ENCODE measurements around the gene MACROD2.

The MACROD2 gene

GRCh38 chr20:14866841-14867514 lies 871.7 kb downstream of the MACROD2 start:
- Histone ChIP-seq H3K36me3 (ENCODE audit: insufficient read depth, low read length) (no peaks in the 10 kb centered on the region), H3K4me2 (ENCODE audit: low read length) (no peak overlapping the region), H3K9me3 (replicated peaks; ENCODE audit: low read length) (no peaks in the 10 kb centered on the region), H3K4me1 (ENCODE audit: control insufficient read depth, insufficient read depth, low read length) (no peaks in the 10 kb centered on the region), H3K9ac (ENCODE audit: low read depth, low read length) (no peak overlapping the region), H3K4me3 (ENCODE audit: low read length) (no peak overlapping the region), H3K27me3 (ENCODE audit: control insufficient read depth, insufficient read depth, low read length) (no peaks in the 10 kb centered on the region)

DNA sequence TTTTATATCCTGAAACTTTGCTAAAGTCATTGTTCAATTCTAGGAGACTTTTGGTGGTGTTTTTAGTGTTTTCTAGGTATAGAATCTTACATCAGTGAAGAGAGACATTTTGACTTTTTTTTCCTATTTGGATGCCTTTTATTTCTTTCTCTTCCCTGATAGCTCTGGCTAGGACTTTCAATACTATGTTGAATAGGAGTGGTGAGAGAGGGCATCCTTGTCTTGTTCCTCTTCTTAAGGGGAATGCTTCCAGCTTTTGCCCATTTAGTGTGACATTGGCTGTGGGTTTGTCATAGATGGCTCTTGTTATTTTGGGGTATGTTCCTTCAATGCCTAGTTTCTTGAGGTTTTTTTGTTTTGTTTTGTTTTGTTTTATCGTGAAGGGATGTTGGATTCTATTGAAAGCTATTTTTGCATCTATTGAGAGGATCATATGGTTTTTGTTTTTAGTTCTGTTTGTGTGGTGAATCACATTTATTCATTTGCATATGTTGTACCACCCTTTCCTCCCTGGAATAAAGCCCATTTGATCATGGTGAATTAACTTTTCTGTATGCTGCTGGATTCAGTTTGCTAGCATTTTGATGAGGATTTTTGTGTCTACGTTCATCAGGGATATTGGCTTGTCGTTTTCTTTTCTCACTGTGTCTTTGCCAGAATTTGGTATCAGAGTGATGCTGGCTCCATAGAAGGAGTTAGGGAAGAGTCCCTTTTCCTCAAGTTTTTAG lies 882.1 kb downstream of the MACROD2 start:
- Histone ChIP-seq H3K4me1 (ENCODE audit: control insufficient read depth, insufficient read depth, low read length) (peaks cover 11% of the 10 kb centered on the region), H3K9me3 (replicated peaks; ENCODE audit: low read length) (no peaks in the 10 kb centered on the region), H3K4me3 (ENCODE audit: low read length) (no peak overlapping the region), H3K9ac (ENCODE audit: low read depth, low read length) (no peak overlapping the region), H3K4me2 (ENCODE audit: low read length) (no peak overlapping the region), H3K36me3 (ENCODE audit: insufficient read depth, low read length) (no peaks in the 10 kb centered on the region), H3K27me3 (ENCODE audit: control insufficient read depth, insufficient read depth, low read length) (no peaks in the 10 kb centered on the region)

- Histone ChIP-seq H3K27me3 (ENCODE audit: control insufficient read depth, insufficient read depth, low read length) (no peaks in the 10 kb centered on the region), H3K4me1 (ENCODE audit: control insufficient read depth, insufficient read depth, low read length) (peaks cover 11% of the 10 kb centered on the region), H3K4me3 (ENCODE audit: low read length) (no peak overlapping the region)
These were observed 883.3 kb downstream of the MACROD2 start for GRCh38 chr20:14878676-14879019.

DNA sequence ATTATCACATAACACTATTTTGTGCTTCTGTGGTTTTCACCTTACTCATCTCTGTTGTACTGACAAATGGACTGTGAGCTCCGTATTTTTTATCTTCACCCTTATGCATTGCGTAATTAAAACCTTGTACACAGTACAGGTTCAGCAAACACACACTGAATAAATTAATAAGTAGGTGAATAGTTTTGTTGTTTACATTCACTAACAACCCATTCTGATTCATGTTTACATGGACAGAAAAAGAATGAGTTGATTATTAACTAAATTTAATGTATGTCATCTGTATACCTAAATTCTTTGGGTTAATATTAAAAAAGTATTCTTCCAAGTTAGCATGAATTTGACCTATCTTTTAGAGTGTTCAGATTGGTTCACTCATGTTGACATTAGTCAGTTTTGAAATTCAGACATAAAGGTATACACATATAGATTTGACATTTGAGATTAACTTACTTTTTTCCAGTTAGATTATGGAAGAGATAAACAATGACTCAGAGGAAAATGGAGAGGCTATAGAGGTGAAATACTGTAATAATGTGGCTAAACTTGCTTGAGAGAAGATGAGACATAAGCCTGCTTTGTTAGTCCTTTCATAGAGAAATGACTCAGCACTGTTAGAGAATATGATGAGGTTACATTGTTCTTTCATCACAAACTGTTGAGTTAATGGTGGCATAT lies 883.8 kb downstream of the MACROD2 start:
- Histone ChIP-seq H3K4me3 (ENCODE audit: low read length) (no peak overlapping the region), H3K4me1 (ENCODE audit: control insufficient read depth, insufficient read depth, low read length) (peaks cover 11% of the 10 kb centered on the region), H3K9ac (ENCODE audit: low read depth, low read length) (no peak overlapping the region), H3K27me3 (ENCODE audit: control insufficient read depth, insufficient read depth, low read length) (no peaks in the 10 kb centered on the region), H3K9me3 (replicated peaks; ENCODE audit: low read length) (no peaks in the 10 kb centered on the region), H3K36me3 (ENCODE audit: insufficient read depth, low read length) (no peaks in the 10 kb centered on the region), H3K4me2 (ENCODE audit: low read length) (no peak overlapping the region)

More at GRCh38 chr20:14878676-14879019, 883.3 kb downstream of the MACROD2 start:
- Histone ChIP-seq H3K9ac (ENCODE audit: low read depth, low read length) (no peak overlapping the region), H3K36me3 (ENCODE audit: insufficient read depth, low read length) (no peaks in the 10 kb centered on the region), H3K4me2 (ENCODE audit: low read length) (no peak overlapping the region), H3K9me3 (replicated peaks; ENCODE audit: low read length) (no peaks in the 10 kb centered on the region)

GRCh38 chr20:14879839-14880238 lies 884.5 kb downstream of the MACROD2 start:
- Histone ChIP-seq H3K4me3 (ENCODE audit: low read length) (no peak overlapping the region), H3K9me3 (replicated peaks; ENCODE audit: low read length) (no peaks in the 10 kb centered on the region), H3K36me3 (ENCODE audit: insufficient read depth, low read length) (no peaks in the 10 kb centered on the region), H3K4me1 (ENCODE audit: control insufficient read depth, insufficient read depth, low read length) (peaks cover 11% of the 10 kb centered on the region), H3K27me3 (ENCODE audit: control insufficient read depth, insufficient read depth, low read length) (no peaks in the 10 kb centered on the region), H3K9ac (ENCODE audit: low read depth, low read length) (no peak overlapping the region), H3K4me2 (ENCODE audit: low read length) (no peak overlapping the region)

- Histone ChIP-seq H3K36me3 (ENCODE audit: insufficient read depth, low read length) (no peaks in the 10 kb centered on the region), H3K9ac (ENCODE audit: low read depth, low read length) (no peak overlapping the region), H3K9me3 (replicated peaks; ENCODE audit: low read length) (no peaks in the 10 kb centered on the region), H3K4me3 (ENCODE audit: low read length) (no peak overlapping the region), H3K27me3 (ENCODE audit: control insufficient read depth, insufficient read depth, low read length) (no peaks in the 10 kb centered on the region), H3K4me2 (ENCODE audit: low read length) (no peak overlapping the region), H3K4me1 (ENCODE audit: control insufficient read depth, insufficient read depth, low read length) (peaks cover 11% of the 10 kb centered on the region)
These were observed 886.2 kb downstream of the MACROD2 start for GRCh38 chr20:14881518-14881917.

GRCh38 chr20:14882157-14882556 lies 886.8 kb downstream of the MACROD2 start:
- no peak overlapping the region for H3K9ac ChIP-seq (ENCODE audit: low read depth, low read length)
- H3K27me3 ChIP-seq (ENCODE audit: control insufficient read depth, insufficient read depth, low read length) = no peaks in the 10 kb centered on the region
- no peaks in the 10 kb centered on the region for H3K9me3 ChIP-seq (replicated peaks; ENCODE audit: low read length)
- no peak overlapping the region for H3K4me3 ChIP-seq (ENCODE audit: low read length)
- no peaks in the 10 kb centered on the region for H3K36me3 ChIP-seq (ENCODE audit: insufficient read depth, low read length)
- H3K4me1 ChIP-seq (ENCODE audit: control insufficient read depth, insufficient read depth, low read length) = peaks cover 11% of the 10 kb centered on the region
- H3K4me2 ChIP-seq (ENCODE audit: low read length) = no peak overlapping the region

GRCh38 chr20:14882846-14883245 lies 887.5 kb downstream of the MACROD2 start:
- Histone ChIP-seq H3K36me3 (ENCODE audit: insufficient read depth, low read length) (no peaks in the 10 kb centered on the region), H3K27me3 (ENCODE audit: control insufficient read depth, insufficient read depth, low read length) (no peaks in the 10 kb centered on the region), H3K4me1 (ENCODE audit: control insufficient read depth, insufficient read depth, low read length) (peaks cover 11% of the 10 kb centered on the region), H3K4me3 (ENCODE audit: low read length) (no peak overlapping the region), H3K9me3 (replicated peaks; ENCODE audit: low read length) (no peaks in the 10 kb centered on the region), H3K4me2 (ENCODE audit: low read length) (no peak overlapping the region), H3K9ac (ENCODE audit: low read depth, low read length) (no peak overlapping the region)

GRCh38 chr20:14883324-14883723 lies 888.0 kb downstream of the MACROD2 start:
- no peaks in the 10 kb centered on the region for H3K36me3 ChIP-seq (ENCODE audit: insufficient read depth, low read length)
- H3K27me3 ChIP-seq (ENCODE audit: control insufficient read depth, insufficient read depth, low read length) = no peaks in the 10 kb centered on the region
- H3K4me1 ChIP-seq (ENCODE audit: control insufficient read depth, insufficient read depth, low read length) = peaks cover 11% of the 10 kb centered on the region
- no peaks in the 10 kb centered on the region for H3K9me3 ChIP-seq (replicated peaks; ENCODE audit: low read length)
- H3K4me3 ChIP-seq (ENCODE audit: low read length) = no peak overlapping the region
- H3K4me2 ChIP-seq (ENCODE audit: low read length) = no peak overlapping the region
- H3K9ac ChIP-seq (ENCODE audit: low read depth, low read length) = no peak overlapping the region

DNA sequence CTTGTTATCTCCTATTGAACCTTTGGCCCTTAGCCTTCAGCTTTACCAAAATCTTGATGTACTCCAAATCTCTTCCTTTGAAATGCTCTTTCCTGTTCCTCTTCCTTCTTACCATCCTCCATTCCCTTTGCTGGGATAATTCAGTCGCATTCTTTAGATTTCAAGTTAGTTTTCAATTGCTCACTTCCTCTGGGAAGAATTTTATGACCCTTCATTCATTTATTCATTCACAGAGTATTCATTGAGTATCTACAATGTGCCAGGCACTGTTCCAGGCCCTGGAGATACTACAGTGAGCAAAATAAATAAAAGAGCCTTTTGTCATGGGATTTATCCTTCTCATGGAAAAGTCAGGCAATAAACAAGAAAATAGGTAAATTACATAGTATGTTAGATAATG lies 890.3 kb downstream of the MACROD2 start:
- no peak overlapping the region for H3K9ac ChIP-seq (ENCODE audit: low read depth, low read length)
- H3K4me2 ChIP-seq (ENCODE audit: low read length) = no peak overlapping the region
- no peaks in the 10 kb centered on the region for H3K4me1 ChIP-seq (ENCODE audit: control insufficient read depth, insufficient read depth, low read length)
- no peaks in the 10 kb centered on the region for H3K27me3 ChIP-seq (ENCODE audit: control insufficient read depth, insufficient read depth, low read length)
- H3K36me3 ChIP-seq (ENCODE audit: insufficient read depth, low read length) = no peaks in the 10 kb centered on the region
- no peak overlapping the region for H3K4me3 ChIP-seq (ENCODE audit: low read length)
- H3K9me3 ChIP-seq (replicated peaks; ENCODE audit: low read length) = no peaks in the 10 kb centered on the region

- H3K9me3 ChIP-seq (replicated peaks; ENCODE audit: low read length) = no peaks in the 10 kb centered on the region
- no peaks in the 10 kb centered on the region for H3K4me1 ChIP-seq (ENCODE audit: control insufficient read depth, insufficient read depth, low read length)
- no peak overlapping the region for H3K4me2 ChIP-seq (ENCODE audit: low read length)
- no peak overlapping the region for H3K9ac ChIP-seq (ENCODE audit: low read depth, low read length)
- no peaks in the 10 kb centered on the region for H3K36me3 ChIP-seq (ENCODE audit: insufficient read depth, low read length)
- H3K4me3 ChIP-seq (ENCODE audit: low read length) = no peak overlapping the region
- no peaks in the 10 kb centered on the region for H3K27me3 ChIP-seq (ENCODE audit: control insufficient read depth, insufficient read depth, low read length)
These were observed 892.8 kb downstream of the MACROD2 start for GRCh38 chr20:14888134-14888533.

Data from skeletal muscle satellite cell (primary cell).